Posterior vena cava (tissue), 2 donors: Measurements from ENCODE around the gene TYMP. TPM values are rescaled to one million over a fixed set of nuclear protein-coding genes. Genes with fewer than 3 reads are reported as not detected.

Experiments used
- DNase-seq: peaks from one replicate; pipeline ENCODE4 v3.0.0-alpha.2; 2020; ENCODE audit warnings: low spot score
- intact Hi-C, 2 donors: fragments of 100-400 bp; cut with DNase I; formaldehyde crosslinking; loops; one replicate each; pipeline versions ENCODE4 v1.14.1 to v1.14.2; 2022 to 2023
- total RNA-seq, 2 donors: library from RNA; stranded (reverse); fragmentation: NEBNext Ultra II Directional; extraction: Animal tissue kit (Norgen Biotek cat#: 25700); gene quantifications; one replicate each; pipeline ENCODE4 v1.2.1, GENCODE V29; 2021
- donor health status: DM: yes; HTN: yes; CAD: no.
- donor health status: DM: yes; HTN: yes; CAD: no.

The TYMP gene
- total RNA-seq, 2 donors from 2014 or later: 52.8 to 63.8 TPM

GRCh38 chr22:50490531-50491308, 39.1 kb downstream of the TYMP start:
- DNase-seq: no peak
- intact Hi-C loops: no loop called here

GRCh38 chr22:50489363-50490243, 40.2 kb downstream of the TYMP start:
- no peak for DNase-seq
- intact Hi-C loops: no loop called here

GRCh38 chr22:50488886-50489285, 40.9 kb downstream of the TYMP start:
- intact Hi-C loops: no loop called here
- no peak for DNase-seq

- intact Hi-C loops: no loop called here
- no peak for DNase-seq
These were observed 41.7 kb downstream of the TYMP start for GRCh38 chr22:50488006-50488677.

GRCh38 chr22:50487290-50488005, 42.4 kb downstream of the TYMP start:
- DNase-seq: no peak
- intact Hi-C loops: no loop called here

- DNase-seq: no peak
- intact Hi-C loops: no loop called here
These were observed 43.1 kb downstream of the TYMP start, which contains the start of gene MIOX for GRCh38 chr22:50486561-50487289. Gene MIOX (plus strand): TSS chr22:50486859. CDS start chr22:50486898, 39 bp downstream.

- intact Hi-C loops: no loop called here
- no peak for DNase-seq
These were observed 44.3 kb downstream of the TYMP start for GRCh38 chr22:50485221-50486131.

- no peak for DNase-seq
- intact Hi-C loops: no loop called here
These were observed 45.6 kb downstream of the TYMP start for GRCh38 chr22:50483977-50484853.

GRCh38 chr22:50483556-50483955, 46.3 kb downstream of the TYMP start:
- no peak for DNase-seq
- intact Hi-C loops: no loop called here

GRCh38 chr22:50483106-50483505, 46.7 kb downstream of the TYMP start:
- no peak for DNase-seq
- intact Hi-C loops: no loop called here

- DNase-seq: no peak
- intact Hi-C loops: no loop called here
These were observed 47.4 kb downstream of the TYMP start for GRCh38 chr22:50482107-50483074.

GRCh38 chr22:50481440-50482106, 48.2 kb downstream of the TYMP start, which contains the start of gene ADM2:
Gene ADM2 (plus strand): TSS chr22:50481543. CDS start chr22:50481848, 305 bp downstream.
- intact Hi-C loops: no loop called here
- no peak for DNase-seq

GRCh38 chr22:50481045-50481439, 48.8 kb downstream of the TYMP start:
- DNase-seq: no peak
- intact Hi-C loops: no loop called here

- DNase-seq: no peak
- intact Hi-C loops: loop anchor here in 1 of 2 donors (10.0 kb wide), 1 partner anchor 235 kb away; the partner anchor contains the start of gene TUBGCP6
These were observed 50.1 kb downstream of the TYMP start for GRCh38 chr22:50479721-50480120.

- no peak for DNase-seq
- intact Hi-C loops: loop anchor here in 1 of 2 donors (10.0 kb wide), 1 partner anchor 233 kb away; the partner anchor contains the start of gene TUBGCP6
These were observed 51.9 kb downstream of the TYMP start for GRCh38 chr22:50477923-50478322.
